ENCODE measurements around the gene GCNT4.
A peak's percentile ranks its signal among the peaks of the same experiment; 100 is the strongest.

The GCNT4 gene

DNA sequence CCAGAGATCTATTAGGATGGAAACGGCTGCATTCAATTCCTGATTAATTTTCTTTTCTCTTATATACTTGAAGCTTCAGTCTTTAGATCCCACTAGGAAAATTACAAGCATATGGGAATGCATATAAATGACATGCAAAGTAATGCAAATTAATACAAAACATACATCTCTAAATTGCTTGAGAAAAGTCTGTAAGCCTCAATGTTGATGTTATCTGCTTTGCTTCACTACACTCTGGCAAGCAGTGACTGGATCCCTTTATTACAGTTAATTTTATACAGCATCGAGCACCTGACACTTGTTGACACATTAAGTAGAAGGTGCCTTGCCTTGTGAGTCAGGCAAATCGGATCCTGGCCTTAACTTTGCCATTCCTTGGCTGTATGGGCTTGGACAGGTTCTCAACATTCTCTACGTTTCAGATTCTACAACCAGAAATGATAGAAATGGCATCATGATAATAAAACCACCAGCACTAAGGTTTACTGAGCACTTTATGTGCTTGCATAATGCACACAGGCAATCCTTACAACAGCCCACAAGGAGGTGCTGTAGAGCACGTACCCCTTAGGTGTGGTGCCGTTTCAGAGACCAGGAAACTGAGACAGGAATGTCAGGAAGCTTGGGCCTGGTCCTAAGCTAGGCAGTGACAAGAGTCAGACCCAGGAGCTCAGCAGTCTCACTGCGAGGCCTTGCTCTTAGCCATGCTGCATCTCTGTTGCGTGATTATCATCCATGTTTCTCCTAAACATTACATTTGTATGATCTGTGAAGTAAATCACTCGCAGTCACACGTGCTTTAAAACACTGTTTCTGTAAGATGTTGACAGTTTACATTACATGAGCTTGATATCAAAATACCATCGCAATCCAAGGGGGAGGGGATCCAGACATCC, 2.7 kb downstream of the GCNT4 start:
- DNase-seq, result peak; percentile 66

DNA sequence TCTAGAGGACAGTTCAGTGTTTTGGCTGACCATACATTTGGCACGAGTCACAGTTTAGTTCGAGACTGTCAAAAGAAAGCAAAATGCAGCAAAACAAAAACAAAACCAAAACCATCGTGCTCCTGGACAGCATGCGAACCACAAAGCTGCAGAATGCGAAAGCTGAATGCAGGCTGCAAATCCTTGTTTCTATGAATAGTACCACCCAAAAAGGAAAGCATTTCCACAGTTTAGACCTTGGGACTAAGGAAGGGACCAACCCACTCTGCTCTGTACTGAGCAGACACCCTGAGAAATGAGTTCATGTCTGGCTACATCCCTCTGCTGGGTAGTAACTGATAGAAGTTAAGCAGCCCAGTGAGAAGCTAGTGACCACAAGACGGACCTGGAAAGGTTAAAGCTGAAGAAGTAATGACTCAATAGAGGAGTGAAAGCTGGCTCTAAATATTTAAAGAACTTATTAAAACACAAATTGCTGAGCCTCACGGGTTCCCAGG, 3.9 kb downstream of the GCNT4 start:
- DNase-seq, result no peak

DNA sequence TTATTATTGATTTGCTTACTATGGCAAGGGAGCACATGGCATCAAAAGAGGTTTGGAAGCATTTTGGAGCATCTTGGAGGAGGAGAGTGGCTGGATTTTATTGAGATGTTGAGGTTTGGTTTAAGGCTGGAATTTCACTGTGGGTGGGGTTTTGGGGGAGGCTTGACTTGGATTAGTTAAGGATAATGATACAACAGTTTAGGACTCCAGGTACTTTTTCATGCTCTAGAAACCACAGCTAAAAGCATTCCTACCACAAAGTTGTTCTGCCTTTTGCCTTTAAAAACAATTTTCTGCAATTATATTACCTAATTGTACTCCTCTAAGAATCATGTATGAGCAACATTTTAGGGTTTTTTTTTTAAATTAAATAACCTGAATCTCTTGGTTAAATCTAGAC, 5.0 kb downstream of the GCNT4 start:
- DNase-seq, result no peak

DNA sequence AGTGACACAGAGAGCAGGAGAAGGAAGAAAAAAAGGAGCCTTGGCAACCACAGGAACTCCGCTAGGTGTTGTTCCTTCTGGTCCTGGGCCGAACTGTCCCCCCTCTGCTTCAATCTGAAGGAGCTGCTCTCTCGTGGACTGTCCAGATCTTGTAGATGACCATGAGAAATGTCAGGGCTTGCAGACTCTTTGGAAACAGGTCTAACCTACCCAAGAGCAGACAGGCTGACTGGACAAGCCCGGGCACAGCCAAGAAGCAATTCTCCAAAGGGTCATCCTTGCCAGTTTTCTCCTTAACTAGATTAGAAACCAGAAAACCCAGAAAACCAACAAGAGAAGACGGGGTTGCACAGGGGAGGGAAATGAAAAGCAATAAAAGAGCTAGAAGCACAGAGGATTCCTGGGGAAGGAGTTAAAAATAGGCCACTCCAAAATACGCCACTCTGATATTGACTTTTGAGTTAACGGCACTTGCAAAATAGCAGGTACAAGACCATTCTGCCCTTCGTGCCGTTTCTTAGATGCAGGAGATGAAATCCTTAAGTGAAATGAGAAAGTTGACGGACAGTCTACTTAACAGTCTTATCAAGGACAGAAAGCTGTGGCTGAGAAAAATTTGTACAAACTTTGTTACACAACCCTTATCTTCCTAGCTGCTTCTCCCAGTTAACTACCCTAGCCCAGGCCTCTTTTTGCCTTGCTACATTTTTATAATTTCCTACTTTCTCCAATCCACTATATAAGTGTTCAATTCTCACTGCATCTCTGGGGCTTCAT, 5.8 kb downstream of the GCNT4 start:
- no peak for DNase-seq

DNA sequence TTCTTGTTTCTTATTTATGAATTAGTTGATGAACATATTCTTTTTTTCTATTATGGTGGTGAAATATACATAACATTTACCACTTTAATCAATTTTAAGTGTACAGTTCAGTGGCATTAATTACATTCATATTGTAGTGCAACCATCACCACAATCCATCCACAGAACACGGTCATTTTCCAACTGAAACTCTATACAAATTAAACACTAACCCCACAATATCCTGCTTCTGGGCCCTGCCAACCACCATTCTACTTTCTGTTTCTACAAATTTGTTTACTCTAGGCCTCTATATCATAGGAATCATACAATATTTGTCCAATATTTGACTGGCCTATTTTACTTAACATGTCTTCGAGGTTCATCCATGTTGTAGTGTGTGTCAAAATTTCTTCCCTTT, 7.3 kb downstream of the GCNT4 start:
- DNase-seq, result no peak

DNA sequence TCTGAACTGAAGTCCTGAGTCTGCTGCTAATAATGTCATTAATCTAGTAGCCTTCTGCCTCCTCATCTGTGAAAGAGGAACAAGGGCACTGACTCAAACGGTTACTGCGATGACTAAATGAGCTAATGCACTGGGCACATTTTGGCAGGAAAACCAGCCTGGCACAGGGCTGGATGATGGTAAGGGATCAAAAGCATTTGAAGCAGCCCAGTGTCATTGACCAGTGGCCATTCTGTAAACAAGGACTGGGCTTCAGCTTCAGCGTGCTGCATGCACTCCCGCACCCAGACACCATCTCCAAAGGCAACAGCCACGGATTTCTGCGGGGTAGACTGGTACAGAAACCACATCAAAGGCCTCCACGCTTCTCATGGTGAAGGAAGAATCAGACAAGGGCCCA, 8.0 kb downstream of the GCNT4 start:
- DNase-seq, result no peak

DNA sequence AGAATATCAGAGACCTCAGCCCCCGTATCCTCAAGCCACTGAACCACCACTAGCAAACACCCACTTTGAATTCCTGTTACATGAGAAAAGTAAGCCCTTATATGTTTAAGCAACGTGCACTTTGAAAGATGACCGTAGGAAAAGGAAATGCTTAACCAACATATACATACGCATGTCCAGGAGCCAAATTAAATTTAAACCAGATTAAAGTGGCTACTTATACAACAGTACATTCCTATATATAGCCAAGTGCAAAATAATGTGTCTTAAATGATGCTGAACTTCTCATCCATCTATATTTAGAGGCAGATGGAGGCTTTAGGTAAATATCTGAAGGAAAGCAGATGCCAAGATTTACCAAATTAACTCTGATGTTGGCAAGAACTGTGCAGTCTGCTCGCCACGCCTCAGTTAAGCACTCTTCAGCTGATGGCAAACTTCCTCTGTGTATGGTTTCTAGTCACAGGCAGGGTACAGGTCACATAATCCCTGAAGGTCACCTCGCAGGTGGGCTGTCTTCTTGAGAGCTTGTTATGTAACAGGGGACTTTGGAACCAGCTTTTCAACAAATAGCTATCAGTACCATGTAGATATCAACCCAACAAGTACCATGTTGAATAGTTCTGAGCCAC, 8.6 kb downstream of the GCNT4 start:
- DNase-seq, result no peak

DNA sequence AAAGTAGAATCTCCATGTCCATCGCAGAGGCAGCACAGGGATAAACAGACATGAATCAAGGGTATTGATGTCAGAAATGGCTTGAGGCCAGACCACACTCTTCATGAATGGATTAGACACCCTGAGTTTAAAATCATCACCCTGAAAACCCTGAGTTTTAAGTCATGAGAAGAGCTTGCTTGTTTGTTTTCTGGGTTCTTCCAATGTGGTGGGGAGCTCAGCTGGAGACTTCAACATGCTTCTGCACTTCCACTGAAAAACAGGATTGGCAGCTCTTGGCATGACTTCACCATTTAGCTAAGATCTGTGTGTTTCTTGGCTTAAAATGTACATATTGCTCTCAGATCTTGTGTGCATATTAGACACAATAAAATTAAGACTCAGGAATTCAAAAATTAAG, 9.8 kb downstream of the GCNT4 start:
- DNase-seq, result no peak

DNA sequence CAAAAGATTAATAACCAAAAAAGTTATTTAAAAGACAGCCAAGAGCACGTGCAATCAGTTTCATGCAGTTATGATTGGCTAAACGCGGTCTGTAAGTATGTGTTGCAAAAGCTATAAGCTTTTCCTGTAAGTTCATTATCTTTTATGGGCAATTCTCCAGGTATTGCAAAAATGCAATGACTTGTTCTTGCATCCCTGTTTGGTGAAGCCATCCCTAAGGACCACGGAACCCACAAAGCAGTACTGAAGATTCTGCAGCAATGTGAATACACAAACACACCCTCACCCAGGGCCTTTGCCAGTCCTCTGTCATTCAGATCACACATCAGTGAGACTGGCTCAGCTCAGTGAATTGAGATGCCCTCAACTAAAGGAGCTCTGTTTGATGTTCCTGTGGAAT, 11.4 kb downstream of the GCNT4 start:
- DNase-seq, result no peak

DNA sequence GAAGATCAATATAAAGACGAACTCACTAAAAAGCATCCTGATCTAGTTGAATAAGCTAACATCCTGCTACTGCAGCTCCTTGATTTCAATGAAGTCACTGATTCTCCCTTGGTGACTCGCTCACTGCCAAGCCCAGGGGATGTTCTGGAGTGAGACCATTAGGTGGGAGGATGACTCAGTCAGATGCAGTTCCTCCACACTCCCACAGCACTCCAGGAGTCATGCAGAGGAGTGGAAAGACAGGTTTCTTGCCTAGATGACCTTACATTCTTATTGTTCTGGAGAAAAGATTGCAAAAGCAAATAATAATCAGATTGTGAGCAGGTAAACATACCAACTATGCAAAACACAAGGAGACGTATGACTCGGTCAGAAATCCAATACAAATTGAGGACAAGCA, 15.3 kb downstream of the GCNT4 start:
- DNase-seq, result no peak

DNA sequence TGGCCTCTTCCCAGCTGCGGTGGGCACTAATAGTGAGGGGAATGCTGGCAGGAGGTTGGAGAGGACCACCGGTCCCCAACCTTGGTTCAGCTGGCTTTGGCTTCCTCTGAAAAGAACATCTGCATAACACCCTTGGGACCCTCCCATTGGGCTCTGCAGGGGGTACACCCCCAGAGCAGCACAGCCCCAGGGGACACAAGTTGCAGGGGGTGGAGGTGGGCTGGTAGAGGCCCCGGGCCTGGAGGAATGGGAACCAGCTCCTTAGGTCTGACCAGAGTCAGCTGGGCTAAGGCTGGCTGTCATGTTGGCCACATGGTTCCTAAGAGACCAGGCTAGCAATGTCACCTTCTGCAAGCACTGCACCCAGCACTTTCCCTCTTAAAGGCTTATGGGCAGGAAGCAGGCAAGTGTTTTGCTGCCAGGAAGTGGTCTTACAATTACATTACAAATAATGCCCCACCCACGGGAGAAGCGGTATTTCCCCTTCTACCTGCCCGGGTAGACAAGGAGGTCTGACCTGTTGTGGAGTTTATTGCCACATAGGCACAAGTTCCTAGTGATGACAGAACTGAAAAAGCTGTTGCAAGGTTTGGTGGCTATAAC, 18.1 kb downstream of the GCNT4 start:
- DNase-seq, result no peak

DNA sequence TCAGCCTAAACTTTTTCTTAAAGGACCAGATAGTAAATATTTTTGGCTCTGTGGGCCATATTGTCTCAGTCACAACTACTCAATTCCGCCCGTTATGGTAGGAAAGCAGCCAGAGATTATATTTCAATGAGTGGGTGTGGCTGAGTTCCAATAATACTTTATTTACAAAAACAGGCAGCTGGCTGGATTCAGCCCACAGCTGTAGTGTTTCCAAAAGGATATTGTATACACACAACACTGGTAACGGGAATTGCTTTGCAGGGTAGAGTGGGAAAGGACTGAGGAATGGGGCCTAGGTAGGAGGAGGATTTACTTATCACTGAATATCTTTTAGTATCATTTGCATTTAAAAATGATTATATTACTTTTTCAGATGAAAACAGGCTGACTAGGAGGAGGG, 21.0 kb downstream of the GCNT4 start:
- DNase-seq, result no peak

DNA sequence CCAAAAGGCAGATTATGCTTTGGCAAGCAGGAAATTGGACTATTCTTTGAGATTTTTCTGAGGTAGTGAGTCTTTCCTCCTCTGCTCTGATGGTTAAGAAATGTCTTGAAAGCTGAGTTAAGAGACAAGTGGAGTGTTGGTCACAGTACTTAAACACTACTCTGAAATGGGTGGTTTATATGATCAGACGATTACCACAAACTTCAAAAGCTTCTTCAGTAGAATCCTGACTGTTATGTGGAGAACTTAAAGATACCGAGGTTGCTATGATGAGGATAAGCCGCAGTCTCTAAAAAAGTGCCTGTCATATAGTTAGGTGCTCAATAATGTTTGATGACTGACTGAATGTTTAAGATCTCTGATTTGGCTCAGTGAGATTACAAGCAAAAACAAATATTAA, 24.3 kb downstream of the GCNT4 start:
- no peak for DNase-seq

DNA sequence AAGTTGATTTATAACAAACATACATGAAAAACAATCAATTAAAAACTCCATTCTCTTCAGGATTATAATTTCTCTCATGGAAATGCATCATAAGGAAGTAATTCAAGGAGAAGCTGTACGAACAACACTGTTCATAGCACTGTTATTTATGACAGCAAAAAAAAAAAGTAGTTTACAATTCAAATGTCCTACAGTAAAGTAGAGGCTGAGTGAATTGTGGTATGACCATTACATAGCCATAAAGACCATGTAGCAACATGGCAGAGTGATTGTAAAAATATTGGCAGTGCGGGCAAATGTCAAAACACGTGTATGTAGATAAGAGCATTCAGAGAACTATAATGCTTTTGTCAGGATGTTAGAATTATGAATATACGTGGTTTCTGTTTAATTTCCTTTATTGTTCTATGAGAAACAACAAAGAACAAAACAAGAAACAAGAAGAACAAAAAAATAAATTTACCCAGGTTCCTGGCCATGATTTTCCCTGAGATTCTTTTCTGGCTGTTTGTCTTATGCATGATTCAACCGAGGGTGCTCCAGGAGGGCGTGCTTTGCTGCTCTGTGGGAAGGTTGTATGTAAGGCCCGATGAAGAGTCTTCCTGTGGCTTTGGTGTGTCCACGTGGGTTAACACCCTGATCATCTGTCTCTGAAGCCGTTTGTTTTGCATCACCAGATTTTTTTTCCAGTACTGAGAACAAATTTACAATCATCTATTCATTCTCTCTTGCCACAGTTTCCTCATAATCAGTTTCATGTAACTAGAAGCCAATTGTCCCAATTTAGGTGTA, 28.8 kb downstream of the GCNT4 start:
- peak; percentile 26 for DNase-seq

DNA sequence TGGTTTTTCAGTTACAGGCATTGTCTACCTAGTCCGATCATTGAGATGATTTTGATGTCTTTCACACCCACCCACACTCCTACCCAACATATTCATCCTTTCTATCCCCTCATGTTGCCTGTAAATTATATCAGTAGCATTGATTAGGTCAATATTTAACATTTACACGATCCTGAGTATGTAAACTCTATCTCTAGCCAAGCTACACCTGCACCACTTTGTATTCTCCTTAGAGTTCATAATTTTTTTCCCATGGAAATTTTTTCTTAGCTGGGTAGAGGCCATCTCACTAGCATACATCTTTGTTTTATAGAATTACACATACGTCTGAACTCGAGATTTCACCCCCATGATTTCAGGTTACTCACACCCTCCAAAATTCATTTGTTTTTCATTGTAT, 30.6 kb downstream of the GCNT4 start:
- DNase-seq, result no peak

DNA sequence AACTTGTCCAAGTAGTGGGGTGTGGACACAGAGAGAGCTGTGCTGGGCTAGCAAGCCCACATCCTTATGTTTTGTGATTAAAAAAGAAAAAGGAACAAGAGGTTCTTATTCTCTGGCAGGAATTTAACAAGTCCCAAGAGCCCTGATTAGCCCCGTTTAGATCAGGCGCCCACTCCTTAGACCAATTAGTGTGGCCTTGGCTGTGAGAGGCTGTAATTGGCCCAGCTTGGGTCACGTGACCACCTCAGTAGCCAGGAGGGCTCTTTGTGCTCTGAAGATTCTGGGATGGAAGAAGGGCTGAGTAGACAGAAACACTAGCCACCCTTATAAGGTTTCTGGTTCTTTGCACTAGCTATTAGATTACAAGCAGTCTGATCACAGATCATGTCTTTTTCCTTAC, 31.1 kb downstream of the GCNT4 start:
- no peak for DNase-seq

DNA sequence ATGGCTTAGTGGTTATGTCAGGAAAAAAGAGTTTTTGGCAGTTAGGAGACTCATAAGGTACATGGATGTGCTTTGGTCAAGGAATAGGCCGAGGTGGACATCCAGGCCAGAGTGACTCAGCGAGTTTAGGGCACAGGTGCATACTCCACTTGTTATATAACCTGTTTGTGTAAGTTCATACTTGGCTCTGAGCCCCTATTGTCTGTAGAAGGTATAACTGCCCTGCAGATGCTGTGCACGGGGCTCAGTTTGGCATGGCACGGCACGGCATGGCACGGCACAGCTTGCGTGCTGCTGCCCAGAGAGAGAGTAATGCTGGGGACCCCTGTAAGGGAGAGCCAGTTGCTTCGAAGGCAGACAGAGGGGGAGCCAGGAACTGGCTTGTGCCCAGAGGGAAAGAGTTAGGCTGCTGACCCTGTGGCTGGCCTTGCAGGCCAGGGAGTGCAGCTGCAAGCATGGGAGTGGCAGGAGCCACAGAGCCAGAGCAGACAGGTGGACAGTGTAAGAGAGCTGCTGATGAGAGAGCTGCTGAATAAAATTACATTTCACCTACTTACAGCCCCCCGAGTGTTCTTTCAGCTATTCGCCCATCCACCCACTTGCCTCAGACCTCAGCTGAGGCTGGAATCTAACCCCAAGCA, 32.2 kb downstream of the GCNT4 start:
- DNase-seq, result no peak

DNA sequence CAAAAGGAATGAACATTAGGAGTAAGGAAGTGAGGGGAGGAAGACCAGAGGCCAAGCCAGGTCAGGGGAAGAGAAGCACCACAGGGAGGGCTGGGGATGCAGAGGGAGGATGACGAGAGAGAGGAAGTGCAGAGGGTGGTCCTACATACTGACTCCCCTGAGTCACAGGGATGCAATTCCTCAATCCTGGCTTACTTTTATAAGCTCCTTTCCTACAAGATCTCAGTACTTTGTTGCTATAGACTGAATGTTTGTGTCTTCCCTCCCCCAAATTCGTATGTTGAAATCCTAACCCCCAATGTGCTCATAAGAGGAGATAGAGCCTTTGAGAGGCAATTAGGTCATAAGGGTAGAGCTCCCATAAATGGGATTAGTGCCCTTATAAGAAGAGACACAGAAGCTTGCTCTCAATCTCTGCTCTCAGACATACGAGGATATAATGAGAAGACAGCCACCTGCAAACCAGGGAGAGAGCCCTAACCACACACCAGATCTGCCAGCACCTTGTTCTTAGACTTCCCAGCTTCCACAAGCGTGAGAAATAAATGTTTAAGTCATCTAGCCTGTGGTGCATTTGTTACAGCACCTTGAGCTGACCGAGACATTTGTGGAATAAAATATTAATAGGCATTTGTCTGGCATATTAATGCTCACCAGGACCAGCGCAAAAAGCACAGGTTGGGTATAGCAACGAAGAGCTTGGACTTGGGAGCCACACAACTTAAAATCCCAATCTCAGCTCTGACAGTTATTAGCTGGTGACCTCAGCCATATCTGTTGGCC, 33.4 kb downstream of the GCNT4 start:
- no peak for DNase-seq

DNA sequence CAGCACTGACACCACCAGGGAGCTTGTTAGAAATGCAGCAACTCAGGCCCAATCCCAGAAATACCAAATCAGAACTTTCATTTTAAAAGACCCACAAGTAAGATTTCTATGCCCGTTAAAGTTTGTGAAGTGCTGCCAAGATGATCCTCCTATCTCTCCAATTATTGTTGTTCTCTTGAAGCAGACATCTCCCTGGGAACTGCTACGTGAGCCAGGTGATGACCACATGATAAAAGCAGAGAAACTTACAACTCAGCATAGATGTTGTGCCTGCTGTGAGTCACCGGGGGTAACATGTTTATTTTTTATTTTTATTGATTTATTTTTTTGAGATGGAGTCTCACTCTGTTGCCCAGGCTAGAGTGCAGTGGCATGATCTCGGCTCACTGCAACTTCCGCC, 34.4 kb downstream of the GCNT4 start:
- no peak for DNase-seq

DNA sequence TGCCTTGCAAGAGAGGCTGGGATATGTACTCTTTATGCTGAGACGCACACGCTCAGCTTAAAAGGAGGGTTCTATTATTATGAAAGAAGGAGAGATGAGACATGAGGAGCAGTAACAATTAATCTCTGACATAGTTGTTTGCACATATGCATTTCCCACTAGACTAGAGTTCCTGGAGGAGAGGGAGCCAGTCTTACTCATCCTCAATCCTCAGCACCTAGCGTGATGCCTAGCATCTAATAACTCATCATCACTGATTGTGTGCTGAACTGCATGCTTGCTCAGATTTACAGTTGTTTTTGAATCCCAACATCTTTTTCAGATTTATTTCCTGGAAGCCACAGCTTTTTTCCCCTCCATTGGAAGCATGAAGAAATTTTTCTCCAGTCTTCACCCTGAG, 35.5 kb downstream of the GCNT4 start:
- DNase-seq, result no peak

DNA sequence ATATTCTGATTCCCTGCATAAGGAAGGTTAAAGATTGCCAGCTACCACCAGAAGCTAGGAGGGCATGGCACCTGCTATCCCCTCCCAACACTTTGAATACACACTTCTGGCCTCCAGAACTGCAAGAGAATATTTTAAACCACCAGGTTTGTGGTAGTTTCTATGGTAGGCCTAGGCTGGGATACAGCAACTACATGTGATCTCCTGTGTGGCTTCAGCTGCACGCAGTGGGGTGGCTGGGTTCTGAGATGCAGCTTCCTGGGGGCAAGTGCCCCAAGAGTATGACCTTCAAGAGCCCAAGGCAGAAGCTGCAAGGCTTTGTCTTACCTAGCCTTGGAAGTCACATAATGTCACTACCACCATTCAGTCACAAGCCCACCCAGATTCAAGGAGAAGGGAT, 39.6 kb downstream of the GCNT4 start:
- no peak for DNase-seq
